GM23248 (cell line): Measurements from ENCODE around the gene SS18.

Source experiments
- EZH2 ChIP-seq: fragments of 200-600 bp; sonication (generic); IDR thresholded peaks from 2 replicates; pipeline ENCODE4 v1.6.1; 2018; ENCODE audit warnings: antibody characterized with exemption, mild to moderate bottlenecking; ENCODE audit not compliant: insufficient read depth, poor library complexity, severe bottlenecking
- EZH2phosphoT487 ChIP-seq: fragments of 200-600 bp; sonication (generic); IDR thresholded peaks from 2 replicates; pipeline ENCODE4 v1.6.1; 2018; ENCODE audit warnings: antibody characterized with exemption, moderate library complexity, mild to moderate bottlenecking, low read depth; ENCODE audit not compliant: insufficient read depth

DNA sequence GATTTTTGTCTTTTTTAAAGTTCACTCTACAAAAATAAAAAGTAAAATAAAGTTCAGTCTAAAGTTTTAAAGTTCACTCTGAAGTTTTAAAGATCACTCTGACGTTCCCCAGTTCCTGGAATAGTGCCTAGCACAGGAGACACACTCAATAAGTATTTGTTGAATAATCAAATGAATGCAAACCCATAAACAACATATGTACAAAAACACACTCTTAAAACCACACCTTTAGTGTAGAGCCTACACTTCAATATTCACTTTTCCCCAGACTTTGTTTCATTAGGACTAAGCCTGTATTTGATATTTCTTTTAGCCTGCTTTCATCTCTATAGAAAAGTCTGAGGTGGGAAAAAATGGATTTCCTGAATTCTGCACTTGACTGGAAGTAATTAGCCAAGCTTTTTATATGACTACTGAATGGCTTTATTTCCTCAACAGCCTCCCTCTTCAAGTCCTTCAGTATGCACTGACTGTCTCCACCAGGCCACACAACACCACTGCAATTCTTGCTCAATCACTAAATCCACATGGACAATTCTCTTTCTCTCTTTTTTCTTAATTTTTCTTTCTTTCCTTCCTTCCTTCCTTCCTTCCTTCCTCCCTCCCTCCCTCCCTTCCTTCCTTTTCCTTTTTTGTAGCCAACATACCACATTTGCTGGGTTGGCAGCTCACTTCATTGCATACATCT, 104.6 kb downstream of the SS18 start:
- no peak for TF ChIP-seq EZH2
- no peak for TF ChIP-seq EZH2phosphoT487
